Right atrium auricular region (tissue), 2 donors: Measurements from ENCODE around the gene P2RX7. TPM values are rescaled to one million over a fixed set of nuclear protein-coding genes. Genes with fewer than 3 reads are reported as not detected.
"Not testable (repeated sequence)": the region's sequence is repeated elsewhere in the genome, so short reads cannot be mapped to it uniquely, and the experiment has no call there.

Experiments
- DNase-seq: peaks from one replicate; pipeline ENCODE4 v3.0.0-alpha.2; 2019; ENCODE audit warnings: low spot score
- H3K27ac ChIP-seq, 2 donors: fragments of 200-600 bp; sonication (generic); 1 replicate in 1 of 2; 2 replicates in 1 of 2; pipeline ENCODE4 v1.5.1; 2016 to 2019
- H3K27me3 ChIP-seq, 2 donors: fragments of 200-600 bp; sonication (generic); one replicate each; pipeline versions ENCODE4 v1.5.1 to v1.6.0; 2017 to 2019
- H3K36me3 ChIP-seq: fragments of 200-600 bp; sonication (generic); one replicate; pipeline ENCODE4 v1.5.1; 2016
- H3K4me1 ChIP-seq, 2 donors: fragments of 200-600 bp; sonication (generic); one replicate each; pipeline versions ENCODE4 v1.5.1 to v1.6.0; 2017 to 2019
- H3K4me3 ChIP-seq, 2 donors: fragments of 200-600 bp; sonication (generic); 1 replicate in 1 of 2; 2 replicates in 1 of 2; pipeline ENCODE4 v1.5.1; 2017 to 2019; ENCODE audit warnings: mild to moderate bottlenecking in 1 of 2, moderate library complexity in 1 of 2
- H3K9me3 ChIP-seq, 2 donors: fragments of 200-600 bp; sonication (generic); one replicate each; pipeline ENCODE4 v1.5.1; 2019
- CTCF ChIP-seq, 2 donors: fragments of 200-600 bp; sonication (generic); IDR thresholded peaks; one replicate each; pipeline ENCODE4 v1.5.1; 2019; ENCODE audit warnings: antibody characterized with exemption in 2 of 2
- total RNA-seq, 2 donors: library from RNA; depleted of rRNA; stranded (reverse); fragments of >200 nt; gene quantifications; one replicate each; pipeline ENCODE4 v1.1.0, GENCODE V29; 2016

Gene P2RX7
- total RNA-seq, 2 donors from 2014 or later, result 1.3 to 1.9 TPM

- Histone ChIP-seq H3K9me3 (no peaks in the 10 kb centered on the region), H3K4me3 (no peak overlapping the region), H3K4me1 (no peaks in the 10 kb centered on the region), H3K27ac (no peak overlapping the region), H3K27me3 (no peaks in the 10 kb centered on the region), H3K36me3 (no peaks in the 10 kb centered on the region)
- TF ChIP-seq CTCF (IDR thresholded peaks at IDR 0.05), result no peak
- no peak for DNase-seq
These were observed 70.0 kb downstream of the P2RX7 start for GRCh38 chr12:121202407-121203355.

GRCh38 chr12:121203482-121203881 is 70.8 kb downstream of the P2RX7 start:
- no peak for DNase-seq
- Histone ChIP-seq H3K27ac (no peak overlapping the region), H3K36me3 (no peaks in the 10 kb centered on the region), H3K27me3 (no peaks in the 10 kb centered on the region), H3K4me3 (no peak overlapping the region), H3K9me3 (no peaks in the 10 kb centered on the region), H3K4me1 (no peaks in the 10 kb centered on the region)
- TF ChIP-seq CTCF (IDR thresholded peaks at IDR 0.05), result no peak

DNA sequence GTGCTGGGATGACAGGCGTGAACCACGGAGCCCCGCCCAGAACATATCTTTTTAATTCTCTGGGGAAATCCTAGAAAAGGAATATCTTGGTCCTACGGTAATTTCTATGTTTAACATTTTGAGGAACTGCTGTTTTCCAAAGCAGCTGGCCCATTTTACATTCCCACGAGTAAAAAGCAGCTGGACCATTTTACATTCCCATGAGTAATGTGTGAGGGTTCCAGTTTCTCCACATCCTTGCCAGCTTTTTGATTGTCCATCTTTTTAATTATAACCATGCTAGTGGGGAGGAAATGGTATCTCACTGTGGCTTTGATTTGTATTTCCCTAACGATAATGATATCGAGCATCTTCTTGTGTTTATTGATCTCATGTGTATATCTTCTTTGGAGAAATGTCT is 72.8 kb downstream of the P2RX7 start:
- Histone ChIP-seq H3K36me3 (no peaks in the 10 kb centered on the region), H3K27me3 (no peaks in the 10 kb centered on the region), H3K9me3 (no peaks in the 10 kb centered on the region), H3K4me1 (peaks cover 0 to under 1% of the 10 kb centered on the region in 2 donors), H3K27ac (no peak overlapping the region), H3K4me3 (no peak overlapping the region)
- DNase-seq, result no peak
- no peak for TF ChIP-seq CTCF (IDR thresholded peaks at IDR 0.05)

- not testable (repeated sequence) for H3K27ac ChIP-seq, H3K27me3 ChIP-seq, DNase-seq, H3K9me3 ChIP-seq, H3K4me1 ChIP-seq, H3K4me3 ChIP-seq, H3K36me3 ChIP-seq
These were observed 75.9 kb downstream of the P2RX7 start for GRCh38 chr12:121208571-121208970.

GRCh38 chr12:121209221-121209620 is 76.5 kb downstream of the P2RX7 start:
- Histone ChIP-seq H3K4me1 (peaks cover 0 to 10% of the 10 kb centered on the region in 2 donors), H3K9me3 (no peaks in the 10 kb centered on the region), H3K4me3 (peak overlapping the region in 1 of 2 donors; percentile 69), H3K27ac (peak overlapping the region; percentile 82 to 97), H3K27me3 (no peaks in the 10 kb centered on the region), H3K36me3 (no peaks in the 10 kb centered on the region)
- no peak for TF ChIP-seq CTCF (IDR thresholded peaks at IDR 0.05)
- no peak for DNase-seq

GRCh38 chr12:121209624-121210572 is 77.2 kb downstream of the P2RX7 start, which contains the start of gene P2RX4:
Gene P2RX4 (plus strand): TSS chr12:121210129. CDS start chr12:121210165, 36 bp downstream.
- H3K9me3 ChIP-seq, result no peaks in the 10 kb centered on the region
- no peaks in the 10 kb centered on the region for H3K36me3 ChIP-seq
- peak; percentile 15 to 54 for TF ChIP-seq CTCF (IDR thresholded peaks at IDR 0.05)
- H3K4me3 ChIP-seq, result peak within 1 kb of the TSS; percentile 69 to 81
- no peaks in the 10 kb centered on the region for H3K27me3 ChIP-seq
- DNase-seq, result peak; percentile 84
- H3K4me1 ChIP-seq, result peaks cover 0 to 16% of the 10 kb centered on the region in 2 donors
- peak within 1 kb of the TSS; percentile 82 to 97 for H3K27ac ChIP-seq
